GM23248 (cell line): ENCODE results near the gene ZC3H15.

Experiments used
- EZH2 ChIP-seq: fragments of 200-600 bp; sonication (generic); IDR thresholded peaks from 2 replicates; pipeline ENCODE4 v1.6.1; 2018; ENCODE audit warnings: antibody characterized with exemption, mild to moderate bottlenecking; ENCODE audit not compliant: insufficient read depth, poor library complexity, severe bottlenecking
- EZH2phosphoT487 ChIP-seq: fragments of 200-600 bp; sonication (generic); IDR thresholded peaks from 2 replicates; pipeline ENCODE4 v1.6.1; 2018; ENCODE audit warnings: antibody characterized with exemption, moderate library complexity, mild to moderate bottlenecking, low read depth; ENCODE audit not compliant: insufficient read depth

GRCh38 chr2:186456941-186457340 is 29.1 kb upstream of the ZC3H15 start:
- TF ChIP-seq EZH2: no peak
- 0 out of 2 replicates have a peak, but pooled peaks have one; percentile 44 for TF ChIP-seq EZH2phosphoT487
